Activated naive CD8-positive, alpha-beta T cell treated with anti-CD3 and anti-CD28 coated beads, Interleukin-2, amount 10 ng/mL, durations not matched to agents 7 days and 5 days (primary cell): ENCODE data around the gene HIRA. TPM values are rescaled to one million over a fixed set of nuclear protein-coding genes. Genes with fewer than 3 reads are reported as not detected.
"Not testable (repeated sequence)": the region's sequence is repeated elsewhere in the genome, so short reads cannot be mapped to it uniquely, and the experiment has no call there.

Experiments used
- ATAC-seq: fragments of 150-1000 bp; cut with Tn5 transposase; one replicate; pipeline ENCODE4 v1.10.0; 2021; ENCODE audit warnings: low read depth, moderate library complexity
- POLR2A ChIA-PET: fragments of 350-600 bp; sonication (Branson Sonifier 250); formaldehyde crosslinking; loops from one replicate; lab custom pipeline; 2021; ENCODE audit warnings: antibody characterized with exemption; lab: Charles Lee
- DNase-seq: peaks from one replicate; pipeline ENCODE4 v3.0.0; 2021
- H3K27ac Mint-ChIP-seq: one replicate; pipeline ENCODE4 v1.8.0; 2022; ENCODE audit warnings: mild to moderate bottlenecking, mixed read lengths
- H3K27me3 Mint-ChIP-seq: one replicate; pipeline ENCODE4 v1.8.0; 2022; ENCODE audit warnings: mild to moderate bottlenecking, moderate library complexity, mixed read lengths
- H3K36me3 Mint-ChIP-seq: one replicate; pipeline ENCODE4 v1.8.0; 2021; ENCODE audit warnings: mild to moderate bottlenecking, mixed read lengths
- H3K4me1 Mint-ChIP-seq: one replicate; pipeline ENCODE4 v1.8.0; 2021; ENCODE audit warnings: mixed read lengths
- H3K4me3 Mint-ChIP-seq: one replicate; pipeline ENCODE4 v1.8.0; 2022; ENCODE audit warnings: mild to moderate bottlenecking, moderate library complexity, mixed read lengths
- H3K9me3 Mint-ChIP-seq: one replicate; pipeline ENCODE4 v1.8.0; 2021; ENCODE audit warnings: mixed read lengths
- total RNA-seq, 2 experiments: library from RNA; stranded (reverse); gene quantifications; one replicate each; pipeline ENCODE4 v1.2.3, GENCODE V29; 2021

The HIRA gene
- total RNA-seq, 2 experiments from 2014 or later = 37.8 to 42.7 TPM

GRCh38 chr22:19317865-19318264 lies 113.7 kb downstream of the HIRA start:
- Mint-ChIP-seq H3K36me3 (peaks cover 5% of the 10 kb centered on the region), H3K27ac (no peak overlapping the region)
- POLR2A ChIA-PET = no interaction called here

GRCh38 chr22:19307872-19308271 lies 123.7 kb downstream of the HIRA start:
- H3K4me3 Mint-ChIP-seq = no peak overlapping the region
- POLR2A ChIA-PET = interaction anchor here (0.6 kb wide), 1 partner anchor 1546 kb away, joined by 3 read pairs; no protein-coding TSS in a partner anchor
- DNase-seq = no peak

More at GRCh38 chr22:19317865-19318264, 113.7 kb downstream of the HIRA start:
- no peak for ATAC-seq
- peaks cover 20% of the 10 kb centered on the region for H3K9me3 Mint-ChIP-seq
- H3K27me3 Mint-ChIP-seq = peaks cover 12% of the 10 kb centered on the region
- H3K4me3 Mint-ChIP-seq = no peak overlapping the region
- H3K4me1 Mint-ChIP-seq = peaks cover 4% of the 10 kb centered on the region
- DNase-seq = no peak

DNA sequence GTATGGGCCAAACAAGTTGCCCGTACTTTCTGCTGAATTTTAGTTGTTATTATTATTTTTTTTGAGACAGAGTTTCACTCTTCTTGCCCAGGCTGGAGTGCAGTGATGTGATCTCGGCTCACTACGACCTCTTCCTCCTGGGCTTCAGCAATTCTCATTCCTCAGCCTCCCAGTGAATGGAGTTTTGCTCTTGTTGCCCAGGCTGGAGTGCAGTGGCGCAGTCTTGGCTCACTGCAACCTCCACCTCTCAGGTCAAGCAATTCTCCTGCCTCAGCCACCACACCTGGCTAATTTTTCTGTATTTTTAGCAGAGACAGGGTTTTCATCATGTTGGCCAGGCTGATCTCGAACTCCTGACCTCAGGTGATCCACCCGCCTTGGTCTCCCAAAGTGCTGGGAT lies 125.0 kb downstream of the HIRA start:
- H3K4me1 Mint-ChIP-seq = not testable (repeated sequence)

More at GRCh38 chr22:19307872-19308271, 123.7 kb downstream of the HIRA start:
- Mint-ChIP-seq H3K27me3 (peaks cover 6% of the 10 kb centered on the region), H3K9me3 (no peaks in the 10 kb centered on the region), H3K27ac (no peak overlapping the region), H3K4me1 (no peaks in the 10 kb centered on the region), H3K36me3 (no peaks in the 10 kb centered on the region)
- ATAC-seq = no peak

DNA sequence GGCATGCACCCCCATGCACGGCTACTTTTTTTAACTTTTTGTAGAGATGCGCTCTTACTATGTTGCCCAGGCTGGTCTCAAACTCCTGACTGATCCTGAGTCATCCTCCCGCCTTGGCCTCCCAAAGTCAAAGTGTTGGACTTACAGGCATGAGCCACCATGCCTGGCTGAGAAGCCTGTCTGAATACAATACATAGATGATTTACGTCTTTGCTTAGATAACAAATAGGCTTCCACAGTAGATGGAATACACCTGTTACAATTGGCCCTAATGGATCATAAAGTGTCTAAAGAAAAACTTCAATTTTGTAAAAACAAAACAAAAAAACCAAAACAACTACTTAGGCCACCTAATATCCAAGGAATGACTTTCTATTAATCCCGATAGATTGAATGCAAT lies 127.0 kb downstream of the HIRA start:
- POLR2A ChIA-PET = no interaction called here
- H3K27me3 Mint-ChIP-seq = peaks cover 4% of the 10 kb centered on the region

More for the DNA sequence above, 125.0 kb downstream of the HIRA start:
- H3K27me3 Mint-ChIP-seq, H3K27ac Mint-ChIP-seq, POLR2A ChIA-PET, H3K36me3 Mint-ChIP-seq, ATAC-seq, H3K4me3 Mint-ChIP-seq, DNase-seq, H3K9me3 Mint-ChIP-seq: not testable (repeated sequence)

GRCh38 chr22:19303785-19304184 lies 127.7 kb downstream of the HIRA start:
- no peak for ATAC-seq
- peaks cover 2% of the 10 kb centered on the region for H3K27me3 Mint-ChIP-seq
- no peaks in the 10 kb centered on the region for H3K9me3 Mint-ChIP-seq
- H3K4me3 Mint-ChIP-seq = no peak overlapping the region
- no peaks in the 10 kb centered on the region for H3K36me3 Mint-ChIP-seq
- no peak overlapping the region for H3K27ac Mint-ChIP-seq
- no peaks in the 10 kb centered on the region for H3K4me1 Mint-ChIP-seq
- POLR2A ChIA-PET = no interaction called here
- DNase-seq = no peak

More for the DNA sequence above, 127.0 kb downstream of the HIRA start:
- Mint-ChIP-seq H3K9me3 (no peaks in the 10 kb centered on the region), H3K36me3 (no peaks in the 10 kb centered on the region), H3K27ac (no peak overlapping the region), H3K4me3 (no peak overlapping the region), H3K4me1 (no peaks in the 10 kb centered on the region)
- no peak for ATAC-seq
- DNase-seq = no peak

DNA sequence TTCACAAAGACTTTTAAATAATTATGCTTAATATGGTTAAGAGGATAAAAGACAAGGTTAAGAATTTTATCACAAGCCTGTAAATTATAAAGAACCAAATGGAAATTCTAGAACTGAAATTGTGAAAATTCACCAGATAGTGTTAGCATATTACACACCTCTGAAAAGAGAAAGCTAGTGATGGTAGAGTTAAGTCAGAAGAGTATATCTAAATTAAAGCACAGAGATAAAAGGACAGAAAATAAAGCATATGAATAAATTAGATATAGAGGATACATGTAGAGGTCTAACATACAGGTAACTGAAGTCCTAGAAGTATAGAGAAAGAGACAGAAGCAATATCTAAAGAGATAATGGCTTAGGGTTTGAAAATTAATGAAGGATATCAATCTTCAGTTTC lies 135.8 kb downstream of the HIRA start:
- Mint-ChIP-seq H3K4me1 (peaks cover 9% of the 10 kb centered on the region), H3K9me3 (no peaks in the 10 kb centered on the region), H3K27me3 (peaks cover 9% of the 10 kb centered on the region), H3K4me3 (no peak overlapping the region), H3K27ac (no peak overlapping the region), H3K36me3 (no peaks in the 10 kb centered on the region)
- DNase-seq = no peak
- ATAC-seq = no peak
- POLR2A ChIA-PET = no interaction called here

GRCh38 chr22:19292458-19293230 lies 138.9 kb downstream of the HIRA start:
- POLR2A ChIA-PET = interaction anchor here (0.6 to 1.5 kb wide), 3 partner anchors 9 to 171 kb away, joined by 3 to 6 read pairs (median 3); partner anchors contain the start of gene C22orf39
- Mint-ChIP-seq H3K4me3 (peak overlapping the region; percentile 91), H3K9me3 (no peaks in the 10 kb centered on the region), H3K27me3 (peaks cover 38% of the 10 kb centered on the region), H3K36me3 (no peaks in the 10 kb centered on the region), H3K27ac (no peak overlapping the region), H3K4me1 (peaks cover 20% of the 10 kb centered on the region)
- DNase-seq = no peak
- no peak for ATAC-seq

DNA sequence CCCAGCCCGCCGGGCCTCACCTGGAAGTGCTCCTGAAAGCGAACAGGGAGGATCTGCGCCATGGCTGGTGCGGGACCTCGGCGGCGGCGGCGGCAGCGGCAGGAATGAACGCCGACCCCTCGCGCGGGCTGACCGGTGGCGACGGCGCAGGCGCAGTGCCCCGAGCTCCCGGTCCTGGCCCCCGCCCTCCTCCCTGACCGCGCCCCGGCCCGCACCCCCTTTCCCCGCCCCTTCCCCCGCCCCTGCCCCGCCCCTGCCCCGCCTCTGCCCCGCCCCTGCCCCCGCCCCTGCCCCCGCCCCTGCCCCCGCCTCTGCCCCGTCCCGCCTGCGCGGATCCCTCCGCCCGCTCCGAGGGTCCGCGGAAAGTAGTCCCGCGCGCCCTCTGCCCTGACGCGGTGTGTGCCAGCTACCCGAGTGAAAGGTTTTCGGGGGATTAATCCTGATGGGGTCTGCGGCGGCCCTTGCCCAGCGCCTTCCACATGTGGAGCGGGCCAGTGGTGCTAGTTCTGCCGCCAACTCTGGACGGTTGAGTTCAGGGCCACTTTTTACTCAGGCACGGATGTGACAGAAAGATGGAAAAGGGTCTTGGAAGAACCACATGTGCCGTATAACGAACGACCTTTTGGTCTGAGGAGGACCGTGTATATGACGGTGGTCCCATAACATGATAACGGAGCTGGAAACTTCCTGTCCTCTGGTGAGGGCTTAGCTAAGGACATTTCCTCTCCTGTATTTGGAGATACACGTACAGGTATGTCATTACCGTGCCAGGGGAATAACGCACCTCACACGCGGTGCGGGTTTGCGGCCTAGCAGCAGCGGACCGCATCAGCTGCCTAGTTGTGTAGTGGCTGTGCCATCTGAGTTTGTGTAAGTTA lies 139.7 kb downstream of the HIRA start, which contains the start of gene CLTCL1:
CLTCL1 (minus strand) TSS at position 140 of the 878 bp plus-strand sequence; CDS start at position 62, 78 bp downstream.
- Mint-ChIP-seq H3K27me3 (peaks cover 45% of the 10 kb centered on the region), H3K9me3 (no peaks in the 10 kb centered on the region), H3K27ac (peak within 1 kb of the TSS; percentile 75), H3K4me3 (peak within 1 kb of the TSS; percentile 91), H3K4me1 (peaks cover 20% of the 10 kb centered on the region), H3K36me3 (no peaks in the 10 kb centered on the region)
- DNase-seq = peak; percentile 80
- POLR2A ChIA-PET = interaction anchor here (0.6 to 1.5 kb wide), 5 partner anchors 12 to 170 kb away, joined by 3 read pairs; partner anchors contain the start of genes C22orf39, HIRA and MRPL40
- ATAC-seq = peak; percentile 71

- POLR2A ChIA-PET = interaction anchor here (0.6 to 1.5 kb wide), 4 partner anchors 12 to 170 kb away, joined by 3 read pairs; partner anchors contain the start of genes HIRA and MRPL40
- Mint-ChIP-seq H3K9me3 (no peaks in the 10 kb centered on the region), H3K36me3 (no peaks in the 10 kb centered on the region), H3K27ac (no peak overlapping the region), H3K27me3 (peaks cover 50% of the 10 kb centered on the region), H3K4me1 (peaks cover 20% of the 10 kb centered on the region), H3K4me3 (peak overlapping the region; percentile 73)
- peak; percentile 40 for ATAC-seq
- no peak for DNase-seq
Observed at GRCh38 chr22:19291218-19291579, 140.3 kb downstream of the HIRA start.

DNA sequence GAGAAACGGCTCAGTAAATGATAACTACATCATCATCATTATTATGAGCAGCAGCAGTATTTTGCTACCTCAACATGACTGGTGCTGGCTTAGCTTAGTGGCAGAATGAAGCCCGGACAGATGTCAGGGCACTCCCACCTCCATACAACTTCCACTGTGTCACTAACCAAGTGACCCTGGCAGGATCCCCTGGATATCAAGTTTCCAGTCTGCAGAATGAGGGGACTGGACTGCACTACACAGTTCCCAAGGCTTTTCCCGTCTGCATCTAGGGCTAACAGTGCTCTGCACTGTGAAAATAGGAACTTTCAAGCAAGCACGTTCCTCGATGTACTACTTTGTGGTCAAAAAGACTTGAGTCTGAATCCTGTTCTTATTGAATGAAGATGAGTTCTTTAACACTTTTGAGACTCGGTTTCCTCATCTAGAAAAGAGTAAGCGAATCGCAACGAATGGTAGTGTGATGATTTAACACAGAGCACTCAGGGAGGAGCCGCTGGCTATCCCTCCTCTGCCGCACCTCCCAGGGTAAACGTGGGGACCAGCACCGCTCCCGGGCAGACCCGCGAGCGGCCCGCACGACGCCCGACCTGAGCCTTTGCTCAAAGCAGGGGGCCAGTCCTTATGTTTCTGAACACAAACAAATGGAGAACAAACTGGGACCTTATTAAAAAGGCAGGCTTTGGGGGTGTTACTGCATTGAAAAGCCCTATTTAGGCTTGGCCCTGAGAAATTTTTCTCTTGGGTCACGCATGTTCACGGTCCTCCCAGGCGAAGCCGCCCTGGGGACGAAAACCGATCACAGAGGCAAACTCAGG lies 140.9 kb downstream of the HIRA start:
- H3K27me3 Mint-ChIP-seq = peaks cover 50% of the 10 kb centered on the region
- no peaks in the 10 kb centered on the region for H3K9me3 Mint-ChIP-seq
- ATAC-seq (no peak), DNase-seq (no peak)
- no peaks in the 10 kb centered on the region for H3K36me3 Mint-ChIP-seq
- H3K4me3 Mint-ChIP-seq = peak overlapping the region; percentile 73
- POLR2A ChIA-PET = interaction anchor here (0.6 to 1.5 kb wide), 3 partner anchors 11 to 169 kb away, joined by 3 read pairs; partner anchors contain the start of genes HIRA and MRPL40
- peaks cover 20% of the 10 kb centered on the region for H3K4me1 Mint-ChIP-seq
- no peak overlapping the region for H3K27ac Mint-ChIP-seq

- POLR2A ChIA-PET = no interaction called here
- H3K27me3 Mint-ChIP-seq = peaks cover 53% of the 10 kb centered on the region
- H3K4me3 Mint-ChIP-seq = no peak overlapping the region
- ATAC-seq (no peak), DNase-seq (no peak)
- H3K36me3 Mint-ChIP-seq = no peaks in the 10 kb centered on the region
- H3K27ac Mint-ChIP-seq = no peak overlapping the region
- H3K4me1 Mint-ChIP-seq = peaks cover 20% of the 10 kb centered on the region
- no peaks in the 10 kb centered on the region for H3K9me3 Mint-ChIP-seq
Observed at GRCh38 chr22:19289475-19290161, 141.9 kb downstream of the HIRA start.

DNA sequence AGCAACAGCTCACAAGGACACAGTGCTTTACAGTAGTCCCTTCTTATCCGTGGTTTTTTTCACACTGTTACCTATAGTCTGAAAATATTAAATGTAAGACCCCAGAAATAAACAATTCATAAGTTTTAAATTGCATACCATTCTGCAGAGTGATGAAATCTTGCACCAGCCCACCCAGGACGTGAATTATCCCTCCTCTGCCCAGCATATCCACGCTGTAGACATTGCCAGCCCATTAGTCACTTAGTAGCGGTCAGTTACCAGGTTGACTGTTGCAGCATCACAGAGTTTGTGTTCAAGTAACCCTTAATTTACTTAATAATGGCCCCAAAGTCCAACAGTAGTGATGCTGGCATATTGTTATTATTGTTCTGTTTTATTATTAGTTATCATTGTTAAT lies 143.6 kb downstream of the HIRA start:
- no peak for DNase-seq
- Mint-ChIP-seq H3K27ac (no peak overlapping the region), H3K27me3 (peaks cover 47% of the 10 kb centered on the region), H3K4me3 (no peak overlapping the region), H3K36me3 (no peaks in the 10 kb centered on the region), H3K9me3 (no peaks in the 10 kb centered on the region), H3K4me1 (peaks cover 19% of the 10 kb centered on the region)
- no peak for ATAC-seq
- POLR2A ChIA-PET = interaction anchor here (0.5 kb wide), 1 partner anchor 146 kb away, joined by 3 read pairs; no protein-coding TSS in a partner anchor
